Astrocyte (in vitro differentiated cells and primary cell): ENCODE data around the gene PROM1. TPM values are rescaled to one million over a fixed set of nuclear protein-coding genes. Genes with fewer than 3 reads are reported as not detected.

Source experiments
- DNase-seq: peaks from one replicate; pipeline ENCODE4 v3.0.0-alpha.2; 2010; ENCODE audit warnings: low read depth
- FAIRE-seq: peaks from 2 replicates; lab custom pipeline; 2011; peaks lifted over from hg19 to GRCh38; lab: Jason Lieb, UNC
- H2AFZ ChIP-seq: 2 replicates; pipeline ENCODE4 v1.6.0; 2012; ENCODE audit warnings: low read depth, low read length, inconsistent platforms
- H3K27ac ChIP-seq: 2 replicates; pipeline ENCODE4 v1.5.1; 2011; ENCODE audit warnings: low read depth, low read length, inconsistent platforms
- H3K27me3 ChIP-seq: 2 replicates; pipeline ENCODE4 v1.6.0; 2011; ENCODE audit warnings: low read length, inconsistent platforms; ENCODE audit not compliant: insufficient read depth
- H3K36me3 ChIP-seq: 2 replicates; pipeline ENCODE4 v1.5.1; 2011; ENCODE audit warnings: low read length, inconsistent platforms; ENCODE audit not compliant: insufficient read depth
- H3K4me1 ChIP-seq: 2 replicates; pipeline ENCODE4 v1.5.1; 2011; ENCODE audit warnings: low read length, inconsistent platforms; ENCODE audit not compliant: insufficient read depth
- H3K4me2 ChIP-seq: 2 replicates; pipeline ENCODE4 v1.6.0; 2012; ENCODE audit warnings: low read length, inconsistent platforms
- H3K4me3 ChIP-seq: 2 replicates; pipeline ENCODE4 v1.5.1; 2011; ENCODE audit warnings: low read depth, mild to moderate bottlenecking, low read length, inconsistent platforms; ENCODE audit not compliant: insufficient read depth
- H3K79me2 ChIP-seq: 2 replicates; pipeline ENCODE4 v1.6.0; 2012; ENCODE audit warnings: mild to moderate bottlenecking, low read length, inconsistent platforms; ENCODE audit not compliant: insufficient read depth
- H3K9ac ChIP-seq: 2 replicates; pipeline ENCODE4 v1.6.0; 2012; ENCODE audit warnings: mild to moderate bottlenecking, low read length, inconsistent platforms
- H3K9me3 ChIP-seq: 2 replicates; pipeline ENCODE4 v1.5.1; 2012; ENCODE audit warnings: low read depth, mild to moderate bottlenecking, low read length, inconsistent platforms; ENCODE audit not compliant: insufficient read depth
- H4K20me1 ChIP-seq: 2 replicates; pipeline ENCODE4 v1.6.0; 2012; ENCODE audit warnings: low read length, inconsistent platforms; ENCODE audit not compliant: insufficient read depth
- H3K27ac Mint-ChIP-seq: one replicate; pipeline ENCODE4 v1.8.0; 2021; ENCODE audit warnings: mild to moderate bottlenecking, mixed read lengths; ENCODE audit not compliant: unreplicated experiment
- H3K27me3 Mint-ChIP-seq: one replicate; pipeline ENCODE4 v1.8.0; 2021; ENCODE audit warnings: low read depth, mixed read lengths; ENCODE audit not compliant: unreplicated experiment
- H3K36me3 Mint-ChIP-seq: one replicate; pipeline ENCODE4 v1.8.0; 2021; ENCODE audit warnings: low read depth, mixed read lengths; ENCODE audit not compliant: unreplicated experiment
- H3K4me1 Mint-ChIP-seq: one replicate; pipeline ENCODE4 v1.8.0; 2021; ENCODE audit warnings: low read depth, mixed read lengths; ENCODE audit not compliant: unreplicated experiment
- H3K4me3 Mint-ChIP-seq: one replicate; pipeline ENCODE4 v1.8.0; 2021; ENCODE audit warnings: mild to moderate bottlenecking, moderate library complexity, mixed read lengths; ENCODE audit not compliant: unreplicated experiment
- H3K9me3 Mint-ChIP-seq: one replicate; pipeline ENCODE4 v1.8.0; 2021; ENCODE audit warnings: mild to moderate bottlenecking, mixed read lengths; ENCODE audit not compliant: unreplicated experiment
- EZH2 ChIP-seq: IDR thresholded peaks from 2 replicates; pipeline ENCODE4 v1.6.1; 2012; ENCODE audit warnings: mild to moderate bottlenecking, low read length, inconsistent platforms; ENCODE audit not compliant: insufficient read depth
- total RNA-seq: library from RNA; stranded (reverse); gene quantifications from 2 replicates; pipeline ENCODE4 v1.2.1, GENCODE V29; 2021
- TF ChIP-seq, protein P1 (sequence below): IDR thresholded peaks from 2 replicates; pipeline ENCODE4 v1.5.1; 2011; ENCODE audit warnings: low read depth, mild to moderate bottlenecking, inconsistent platforms, low read length, moderate library complexity; ENCODE audit not compliant: insufficient read depth

PROM1 gene
- total RNA-seq, 1 donor from 2014 or later, result 34.5 TPM

DNA sequence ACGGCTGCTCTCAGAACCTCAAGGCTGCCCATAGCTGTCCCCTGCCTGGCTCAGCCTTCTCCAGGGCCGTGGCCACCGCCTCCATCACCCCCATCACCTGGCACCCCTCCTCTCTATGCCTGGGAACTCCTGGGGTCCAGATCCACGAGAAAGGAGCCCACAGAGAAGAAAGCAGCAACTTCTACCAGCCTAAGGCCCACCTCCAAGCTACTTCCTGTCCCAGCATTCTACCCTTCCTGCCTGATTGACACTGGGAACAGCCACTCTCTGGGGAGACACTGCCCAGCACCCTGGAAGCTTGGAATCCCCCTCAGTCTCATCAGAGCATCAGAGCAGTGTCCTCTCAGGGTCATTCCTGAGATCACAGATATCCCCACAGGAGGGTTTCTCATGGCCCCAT is 36.9 kb upstream of the PROM1 start:
- H2AFZ ChIP-seq, result no peak overlapping the region
- no peak overlapping the region for H3K27ac Mint-ChIP-seq
- peaks cover 2% of the 10 kb centered on the region for H3K36me3 Mint-ChIP-seq
- no peaks in the 10 kb centered on the region for H4K20me1 ChIP-seq
- H3K36me3 ChIP-seq, result no peaks in the 10 kb centered on the region
- H3K4me2 ChIP-seq, result no peak overlapping the region
- H3K79me2 ChIP-seq, result no peaks in the 10 kb centered on the region
- DNase-seq, result no peak
- H3K27ac ChIP-seq, result no peak overlapping the region
- no peak overlapping the region for H3K4me3 ChIP-seq
- H3K4me3 Mint-ChIP-seq, result no peak overlapping the region
- H3K9me3 Mint-ChIP-seq, result peaks cover 9% of the 10 kb centered on the region
- no peaks in the 10 kb centered on the region for H3K9me3 ChIP-seq
- H3K4me1 Mint-ChIP-seq, result no peaks in the 10 kb centered on the region
- peaks cover 19% of the 10 kb centered on the region for H3K27me3 Mint-ChIP-seq
- H3K4me1 ChIP-seq, result no peaks in the 10 kb centered on the region
- FAIRE-seq, result no peak
- H3K27me3 ChIP-seq, result no peaks in the 10 kb centered on the region
- no peak overlapping the region for H3K9ac ChIP-seq
- TF ChIP-seq EZH2, result no peak
- TF ChIP-seq, protein P1, sequence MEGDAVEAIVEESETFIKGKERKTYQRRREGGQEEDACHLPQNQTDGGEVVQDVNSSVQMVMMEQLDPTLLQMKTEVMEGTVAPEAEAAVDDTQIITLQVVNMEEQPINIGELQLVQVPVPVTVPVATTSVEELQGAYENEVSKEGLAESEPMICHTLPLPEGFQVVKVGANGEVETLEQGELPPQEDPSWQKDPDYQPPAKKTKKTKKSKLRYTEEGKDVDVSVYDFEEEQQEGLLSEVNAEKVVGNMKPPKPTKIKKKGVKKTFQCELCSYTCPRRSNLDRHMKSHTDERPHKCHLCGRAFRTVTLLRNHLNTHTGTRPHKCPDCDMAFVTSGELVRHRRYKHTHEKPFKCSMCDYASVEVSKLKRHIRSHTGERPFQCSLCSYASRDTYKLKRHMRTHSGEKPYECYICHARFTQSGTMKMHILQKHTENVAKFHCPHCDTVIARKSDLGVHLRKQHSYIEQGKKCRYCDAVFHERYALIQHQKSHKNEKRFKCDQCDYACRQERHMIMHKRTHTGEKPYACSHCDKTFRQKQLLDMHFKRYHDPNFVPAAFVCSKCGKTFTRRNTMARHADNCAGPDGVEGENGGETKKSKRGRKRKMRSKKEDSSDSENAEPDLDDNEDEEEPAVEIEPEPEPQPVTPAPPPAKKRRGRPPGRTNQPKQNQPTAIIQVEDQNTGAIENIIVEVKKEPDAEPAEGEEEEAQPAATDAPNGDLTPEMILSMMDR, result no peak

DNA sequence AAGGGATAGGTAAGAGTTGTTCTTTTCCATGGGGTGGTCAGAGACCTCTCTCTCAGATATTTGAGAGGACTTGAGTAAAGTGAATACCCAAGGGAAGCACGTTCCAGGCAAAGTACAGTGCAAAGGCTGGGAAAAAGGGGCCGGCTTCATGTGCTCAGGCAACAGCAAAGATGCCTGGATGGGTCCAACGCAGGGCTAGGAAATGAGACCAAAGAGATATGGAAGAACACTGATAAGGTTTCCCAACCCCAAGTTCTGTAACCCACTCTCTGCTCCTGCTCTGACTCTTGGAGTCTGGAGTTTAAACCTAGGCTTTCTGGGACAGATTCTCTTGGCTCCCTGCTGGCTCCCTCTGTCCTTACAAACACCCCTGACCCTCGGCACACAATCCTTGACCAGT is 36.2 kb upstream of the PROM1 start:
- no peak for FAIRE-seq
- H3K27ac Mint-ChIP-seq, result no peak overlapping the region
- H3K27me3 ChIP-seq, result peaks cover 1% of the 10 kb centered on the region
- H3K27me3 Mint-ChIP-seq, result peaks cover 23% of the 10 kb centered on the region
- H3K9me3 ChIP-seq, result no peaks in the 10 kb centered on the region
- no peak for DNase-seq
- H3K4me1 Mint-ChIP-seq, result no peaks in the 10 kb centered on the region
- H3K27ac ChIP-seq, result no peak overlapping the region
- H3K36me3 Mint-ChIP-seq, result peaks cover 2% of the 10 kb centered on the region
- no peak for TF ChIP-seq EZH2
- TF ChIP-seq, protein P1, result no peak
- H4K20me1 ChIP-seq, result no peaks in the 10 kb centered on the region
- H3K4me1 ChIP-seq, result no peaks in the 10 kb centered on the region
- no peaks in the 10 kb centered on the region for H3K79me2 ChIP-seq
- H3K4me2 ChIP-seq, result no peak overlapping the region
- H3K36me3 ChIP-seq, result no peaks in the 10 kb centered on the region
- peaks cover 9% of the 10 kb centered on the region for H3K9me3 Mint-ChIP-seq
- no peak overlapping the region for H3K9ac ChIP-seq
- no peak overlapping the region for H3K4me3 ChIP-seq
- no peak overlapping the region for H3K4me3 Mint-ChIP-seq
- H2AFZ ChIP-seq, result no peak overlapping the region

DNA sequence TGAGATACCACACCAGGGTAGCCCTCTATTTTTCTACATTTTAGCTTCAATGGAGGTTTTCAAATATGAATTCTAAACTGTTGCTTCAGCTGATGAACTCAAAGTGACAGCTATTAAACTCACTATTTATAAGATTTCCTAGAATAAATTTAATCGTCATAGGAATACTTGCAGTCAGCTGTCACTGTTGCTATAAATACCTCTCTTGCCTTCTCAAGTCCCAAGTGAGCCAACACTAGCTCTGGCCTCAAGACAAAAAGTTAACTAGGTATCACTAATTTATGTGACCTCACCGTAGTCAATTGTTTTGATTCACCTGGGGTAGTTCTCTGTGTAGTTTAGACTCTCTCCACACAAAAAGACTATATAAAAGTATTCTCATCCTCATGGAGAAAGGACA is 34.3 kb upstream of the PROM1 start:
- Histone ChIP-seq H3K36me3 (no peaks in the 10 kb centered on the region), H3K79me2 (no peaks in the 10 kb centered on the region), H3K4me3 (no peak overlapping the region), H3K4me2 (no peak overlapping the region), H3K4me1 (no peaks in the 10 kb centered on the region), H3K27me3 (peaks cover 9% of the 10 kb centered on the region), H2AFZ (no peak overlapping the region), H4K20me1 (no peaks in the 10 kb centered on the region), H3K9me3 (no peaks in the 10 kb centered on the region), H3K27ac (no peak overlapping the region), H3K9ac (no peak overlapping the region)
- Mint-ChIP-seq H3K36me3 (peaks cover 2% of the 10 kb centered on the region), H3K27ac (no peak overlapping the region), H3K9me3 (peaks cover 9% of the 10 kb centered on the region), H3K4me3 (no peak overlapping the region), H3K4me1 (no peaks in the 10 kb centered on the region), H3K27me3 (peaks cover 24% of the 10 kb centered on the region)
- no peak for FAIRE-seq
- TF ChIP-seq, protein P1, result no peak
- TF ChIP-seq EZH2, result no peak
- no peak for DNase-seq
